Endothelial cell of umbilical vein (primary cell): ENCODE data around the gene SDK2. TPM values are rescaled to one million over a fixed set of nuclear protein-coding genes. Genes with fewer than 3 reads are reported as not detected.

Experiments used
- BruUV-seq: library from RNA; stranded (reverse); fragments of 400-500 nt; replicated peaks from 2 replicates; lab custom pipeline; 2021; lab: Mats Ljungman, UMichigan
- CTCF ChIA-PET: fragments of 300-600, 350-600 bp; sonication (Branson Sonifier 250); formaldehyde crosslinking; loops from one replicate; lab custom pipeline; 2021; ENCODE audit warnings: antibody characterized with exemption, inconsistent platforms; lab: Charles Lee
- POLR2A ChIA-PET: fragments of 300-600, 350-600 bp; sonication (Branson Sonifier 250); formaldehyde crosslinking; loops from one replicate; lab custom pipeline; 2021; ENCODE audit warnings: antibody characterized with exemption, inconsistent platforms; lab: Charles Lee
- DNase-seq: peaks from one replicate; pipeline ENCODE4 v3.0.0-alpha.2; 2011; ENCODE audit warnings: low read depth, low spot score
- FAIRE-seq: peaks from 2 replicates; lab custom pipeline; 2011; peaks lifted over from hg19 to GRCh38; lab: Jason Lieb, UNC
- H2AFZ ChIP-seq: 2 replicates; pipeline ENCODE4 v1.6.0; 2012; ENCODE audit warnings: low read depth, low read length, control low read depth, inconsistent platforms
- H3K27ac ChIP-seq: 2 replicates; pipeline ENCODE4 v1.5.1; 2011; ENCODE audit warnings: low read depth, mild to moderate bottlenecking, control low read depth, low read length, moderate library complexity; ENCODE audit not compliant: insufficient read depth
- H3K27me3 ChIP-seq, 2 experiments: 2 replicates each; pipeline versions ENCODE4 v1.6.0 to v1.6.1; 2011; ENCODE audit warnings: low read length in 2 of 2, mixed read lengths in 1 of 2; ENCODE audit not compliant: control insufficient read depth in 2 of 2, insufficient read depth in 2 of 2
- H3K36me3 ChIP-seq, 2 experiments: 2 replicates in 1 of 2; 3 replicates in 1 of 2; pipeline ENCODE4 v1.5.1; 2011; ENCODE audit warnings: low read length in 2 of 2, mild to moderate bottlenecking in 1 of 2, moderate library complexity in 1 of 2; ENCODE audit not compliant: control insufficient read depth in 2 of 2, insufficient read depth in 2 of 2; ENCODE audit errors: extremely low read depth in 1 of 2
- H3K4me1 ChIP-seq: 3 replicates; pipeline ENCODE4 v1.5.1; 2011; ENCODE audit warnings: mild to moderate bottlenecking, low read length; ENCODE audit not compliant: control insufficient read depth, insufficient read depth; ENCODE audit errors: extremely low read depth
- H3K4me2 ChIP-seq: 2 replicates; pipeline ENCODE4 v1.6.1; 2011; ENCODE audit warnings: low read length, control low read depth, mixed read lengths; ENCODE audit not compliant: insufficient read depth
- H3K4me3 ChIP-seq, 3 experiments: fragments of 200-600 bp in 1 of 3; sonication (generic), shearing (Covaris generic) in 1 of 3; replicated peaks in 1 of 3; 2 replicates each; pipeline ENCODE4 v1.5.1; 2011 to 2016; ENCODE audit warnings: control low read depth in 3 of 3, low read length in 3 of 3, mild to moderate bottlenecking in 2 of 3, inconsistent platforms in 1 of 3, low read depth in 1 of 3, moderate library complexity in 1 of 3; ENCODE audit not compliant: insufficient read depth in 1 of 3
- H3K79me2 ChIP-seq: 2 replicates; pipeline ENCODE4 v1.6.0; 2012; ENCODE audit warnings: low read length, inconsistent platforms; ENCODE audit not compliant: control insufficient read depth, insufficient read depth
- H3K9ac ChIP-seq: replicated peaks from 2 replicates; pipeline ENCODE3; 2011; ENCODE audit warnings: low read length, control low read depth; ENCODE audit not compliant: insufficient read depth; ENCODE audit errors: extremely low read depth
- H3K9me1 ChIP-seq: replicated peaks from 3 replicates; pipeline ENCODE4 v1.6.0; 2011; ENCODE audit warnings: mild to moderate bottlenecking, low read length; ENCODE audit not compliant: control insufficient read depth, insufficient read depth; ENCODE audit errors: extremely low read depth
- H3K9me3 ChIP-seq: replicated peaks from 2 replicates; pipeline ENCODE4 v1.5.1; 2012; ENCODE audit warnings: low read length, inconsistent platforms; ENCODE audit not compliant: control insufficient read depth, insufficient read depth
- H4K20me1 ChIP-seq: replicated peaks from 2 replicates; pipeline ENCODE3; 2011; ENCODE audit warnings: mild to moderate bottlenecking, low read length; ENCODE audit not compliant: control insufficient read depth, insufficient read depth; ENCODE audit errors: extremely low read depth
- EZH2 ChIP-seq: IDR thresholded peaks from 2 replicates; pipeline ENCODE4 v1.6.1; 2012; ENCODE audit warnings: borderline replicate concordance, low read depth, mild to moderate bottlenecking, moderate library complexity, low read length, inconsistent platforms; ENCODE audit not compliant: severe bottlenecking
- FOS ChIP-seq: IDR thresholded peaks from 2 replicates; pipeline ENCODE4 v1.6.1; 2011; ENCODE audit warnings: mild to moderate bottlenecking, low read length, moderate library complexity, borderline replicate concordance; ENCODE audit not compliant: insufficient read depth
- GATA2 ChIP-seq: IDR thresholded peaks from 2 replicates; pipeline ENCODE4 v1.7.0; 2011; ENCODE audit warnings: low read depth, mild to moderate bottlenecking, moderate library complexity, mixed read lengths, low read length; ENCODE audit not compliant: insufficient read length, insufficient read depth
- JUN ChIP-seq: IDR thresholded peaks from 2 replicates; pipeline ENCODE4 v1.6.1; 2011; ENCODE audit warnings: borderline replicate concordance, low read depth; ENCODE audit not compliant: insufficient read length, insufficient read depth
- MYC ChIP-seq: IDR thresholded peaks from one replicate; pipeline ENCODE4 v1.6.1; 2011; ENCODE audit warnings: mild to moderate bottlenecking, low read depth, low read length
- POLR2A ChIP-seq: IDR thresholded peaks from 2 replicates; pipeline ENCODE4 v1.6.1; 2012; ENCODE audit warnings: low read depth, mild to moderate bottlenecking, control low read depth, low read length
- POLR2AphosphoS5 ChIP-seq: IDR thresholded peaks from 2 replicates; pipeline ENCODE4 v1.6.1; 2012; ENCODE audit warnings: low read depth, mild to moderate bottlenecking, control low read depth, low read length, moderate library complexity; ENCODE audit not compliant: insufficient read depth
- dilution Hi-C: fragments of 300-500 bp; cut with MboI; formaldehyde crosslinking; loops from one replicate; pipeline ENCODE4 v1.15.0; 2019; ENCODE audit warnings: low sequenced_read_pairs; ENCODE audit not compliant: extremely low pct_ligation_motif_present
- intact Hi-C: fragments of 100-400 bp; cut with micrococcal nuclease; formaldehyde crosslinking; loops from one replicate; pipeline ENCODE4 v1.10.0; 2022
- polyA plus RNA-seq, 4 experiments: library from polyadenylated mRNA; depleted of rRNA in 3 of 4; stranded (reverse) in 3 of 4; unstranded in 1 of 4; fragments of >200 nt; gene quantifications; 2 replicates each; pipeline versions ENCODE4 v1.2.1 to v1.2.3, GENCODE V29; 2011 to 2012; ENCODE audit warnings: missing spikeins in 1 of 4
- total RNA-seq: library from RNA; stranded (reverse); gene quantifications from 2 replicates; pipeline ENCODE4 v1.2.3, GENCODE V29; 2021
- TF ChIP-seq, protein P1 (sequence below): IDR thresholded peaks from 2 replicates; pipeline ENCODE4 v1.6.1; 2011; ENCODE audit not compliant: insufficient read depth, insufficient read length
- TF ChIP-seq, protein P2 (sequence below), 2 donors: IDR thresholded peaks; 1 replicate in 1 of 2; 2 replicates in 1 of 2; pipeline ENCODE4 v1.5.1; 2011; ENCODE audit warnings: low read length in 2 of 2, mild to moderate bottlenecking in 2 of 2, moderate library complexity in 2 of 2, control low read depth in 1 of 2, inconsistent platforms in 1 of 2, low read depth in 1 of 2; ENCODE audit not compliant: insufficient read depth in 1 of 2; ENCODE audit errors: extremely low read depth in 1 of 2

SDK2 gene
- total and polyA plus RNA-seq, 2 donors (not counting 3 experiments of a cell fraction or from before 2014, with no cell fraction given): not detected

DNA sequence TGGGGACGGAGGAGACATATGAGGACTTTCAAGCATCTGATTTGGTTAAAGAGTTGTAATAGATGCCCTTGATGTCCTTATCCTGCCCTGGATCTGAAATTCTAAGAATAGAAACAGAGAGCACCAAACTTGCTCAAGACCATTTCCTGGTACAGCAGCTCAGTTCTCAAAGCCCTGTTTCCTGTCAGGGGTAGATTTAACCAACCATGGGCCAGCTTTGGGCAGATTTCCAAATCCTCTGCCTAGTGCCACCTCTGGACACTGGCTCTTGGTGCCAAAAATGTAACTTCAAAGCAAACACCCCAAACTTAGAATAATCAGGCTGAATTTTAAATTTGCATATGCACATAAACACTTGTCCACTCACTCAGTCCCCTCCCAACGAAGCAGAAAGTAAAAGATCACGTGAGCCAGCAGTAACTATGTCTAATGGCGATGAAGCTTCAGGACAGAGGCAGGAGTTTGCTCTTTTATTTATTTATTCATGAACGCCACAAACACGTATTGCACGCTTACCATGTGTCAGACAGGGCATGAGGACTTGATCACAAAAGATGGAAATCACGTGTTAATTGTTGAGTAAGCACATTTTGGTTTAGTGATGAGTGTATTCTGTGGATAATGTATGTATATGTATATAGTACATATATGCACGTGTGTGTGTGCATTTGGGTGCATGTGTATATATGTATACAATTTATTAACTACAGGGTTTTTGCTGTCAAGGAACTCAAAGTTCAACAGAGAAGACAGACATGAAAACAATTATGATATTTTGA lies 23.1 kb upstream of the SDK2 start:
- Histone ChIP-seq H3K4me2 (no peak overlapping the region), H3K79me2 (no peaks in the 10 kb centered on the region), H3K4me1 (no peaks in the 10 kb centered on the region), H3K4me3 (no peak overlapping the region), H3K27me3 (no peaks in the 10 kb centered on the region), H3K9me1 (no peaks in the 10 kb centered on the region), H4K20me1 (no peaks in the 10 kb centered on the region), H3K27ac (no peak overlapping the region), H3K9ac (no peak overlapping the region), H2AFZ (no peak overlapping the region), H3K36me3 (no peaks in the 10 kb centered on the region), H3K9me3 (no peaks in the 10 kb centered on the region)
- DNase-seq (no peak), FAIRE-seq (no peak)
- intact Hi-C loops (no loop called here), dilution Hi-C loops (no loop called here)
- TF ChIP-seq FOS (no peak), POLR2AphosphoS5 (no peak), MYC (no peak), JUN (no peak), EZH2 (no peak), POLR2A (no peak), GATA2 (no peak)
- TF ChIP-seq, protein P1, sequence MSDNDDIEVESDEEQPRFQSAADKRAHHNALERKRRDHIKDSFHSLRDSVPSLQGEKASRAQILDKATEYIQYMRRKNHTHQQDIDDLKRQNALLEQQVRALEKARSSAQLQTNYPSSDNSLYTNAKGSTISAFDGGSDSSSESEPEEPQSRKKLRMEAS: no peak
- TF ChIP-seq, protein P2, sequence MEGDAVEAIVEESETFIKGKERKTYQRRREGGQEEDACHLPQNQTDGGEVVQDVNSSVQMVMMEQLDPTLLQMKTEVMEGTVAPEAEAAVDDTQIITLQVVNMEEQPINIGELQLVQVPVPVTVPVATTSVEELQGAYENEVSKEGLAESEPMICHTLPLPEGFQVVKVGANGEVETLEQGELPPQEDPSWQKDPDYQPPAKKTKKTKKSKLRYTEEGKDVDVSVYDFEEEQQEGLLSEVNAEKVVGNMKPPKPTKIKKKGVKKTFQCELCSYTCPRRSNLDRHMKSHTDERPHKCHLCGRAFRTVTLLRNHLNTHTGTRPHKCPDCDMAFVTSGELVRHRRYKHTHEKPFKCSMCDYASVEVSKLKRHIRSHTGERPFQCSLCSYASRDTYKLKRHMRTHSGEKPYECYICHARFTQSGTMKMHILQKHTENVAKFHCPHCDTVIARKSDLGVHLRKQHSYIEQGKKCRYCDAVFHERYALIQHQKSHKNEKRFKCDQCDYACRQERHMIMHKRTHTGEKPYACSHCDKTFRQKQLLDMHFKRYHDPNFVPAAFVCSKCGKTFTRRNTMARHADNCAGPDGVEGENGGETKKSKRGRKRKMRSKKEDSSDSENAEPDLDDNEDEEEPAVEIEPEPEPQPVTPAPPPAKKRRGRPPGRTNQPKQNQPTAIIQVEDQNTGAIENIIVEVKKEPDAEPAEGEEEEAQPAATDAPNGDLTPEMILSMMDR (IDR thresholded peaks at IDR 0.05; ENCODE audit: extremely low read depth in 1 of 2, insufficient read depth in 1 of 2, low read depth in 1 of 2, low read length in 2 of 2): no peak
- ChIA-PET CTCF (no interaction called here), POLR2A (no interaction called here)
- no TSS peak for BruUV-seq
